Keratinocyte (primary cell): ENCODE data around the gene CADM2. TPM values are rescaled to one million over a fixed set of nuclear protein-coding genes. Genes with fewer than 3 reads are reported as not detected.

ENCODE experiments used
- DNase-seq: peaks from one replicate; pipeline ENCODE4 v3.0.0-alpha.2; 2011; ENCODE audit warnings: low read depth, missing footprints, low spot score
- FAIRE-seq: peaks from 2 replicates; lab custom pipeline; 2011; peaks lifted over from hg19 to GRCh38; lab: Jason Lieb, UNC
- H2AFZ ChIP-seq: 2 replicates; pipeline ENCODE4 v1.6.0; 2012; ENCODE audit warnings: low read length, control low read depth, inconsistent platforms; ENCODE audit not compliant: control insufficient read depth
- H3K27ac ChIP-seq: 2 replicates; pipeline ENCODE4 v1.5.1; 2011; ENCODE audit warnings: low read length; ENCODE audit not compliant: control insufficient read depth, insufficient read depth
- H3K27me3 ChIP-seq: 3 replicates; pipeline ENCODE4 v1.6.0; 2011; ENCODE audit warnings: low read length; ENCODE audit not compliant: control insufficient read depth, insufficient read depth; ENCODE audit errors: extremely low read depth
- H3K36me3 ChIP-seq, 2 experiments: 2 replicates in 1 of 2; 3 replicates in 1 of 2; pipeline ENCODE4 v1.5.1; 2011; ENCODE audit warnings: low read length in 2 of 2, mild to moderate bottlenecking in 1 of 2; ENCODE audit not compliant: control insufficient read depth in 2 of 2, insufficient read depth in 2 of 2; ENCODE audit errors: extremely low read depth in 1 of 2
- H3K4me1 ChIP-seq: 3 replicates; pipeline ENCODE4 v1.5.1; 2011; ENCODE audit warnings: low read length; ENCODE audit not compliant: control insufficient read depth, insufficient read depth; ENCODE audit errors: extremely low read depth
- H3K4me2 ChIP-seq: 3 replicates; pipeline ENCODE4 v1.6.0; 2011; ENCODE audit warnings: low read depth, low read length; ENCODE audit not compliant: control insufficient read depth, insufficient read depth; ENCODE audit errors: extremely low read depth
- H3K4me3 ChIP-seq, 3 experiments: fragments of 200-600 bp in 1 of 3; sonication (generic) in 1 of 3; 2 replicates in 2 of 3; 3 replicates in 1 of 3; pipeline ENCODE4 v1.5.1; 2011 to 2016; ENCODE audit warnings: low read length in 3 of 3, mild to moderate bottlenecking in 3 of 3, control low read depth in 2 of 3, inconsistent platforms in 1 of 3, low read depth in 1 of 3, mixed read lengths in 1 of 3, mixed run types in 1 of 3, moderate library complexity in 1 of 3; ENCODE audit not compliant: control insufficient read depth in 2 of 3, insufficient read depth in 2 of 3; ENCODE audit errors: extremely low read depth in 1 of 3
- H3K79me2 ChIP-seq: 2 replicates; pipeline ENCODE4 v1.6.0; 2012; ENCODE audit warnings: low read length; ENCODE audit not compliant: control insufficient read depth, insufficient read depth
- H3K9ac ChIP-seq: 3 replicates; pipeline ENCODE4 v1.6.0; 2011; ENCODE audit warnings: low read length; ENCODE audit not compliant: control insufficient read depth, insufficient read depth; ENCODE audit errors: extremely low read depth
- H3K9me1 ChIP-seq: 3 replicates; pipeline ENCODE4 v1.6.0; 2011; ENCODE audit warnings: low read length; ENCODE audit not compliant: control insufficient read depth, insufficient read depth; ENCODE audit errors: extremely low read depth
- H3K9me3 ChIP-seq: 2 replicates; pipeline ENCODE4 v1.5.1; 2012; ENCODE audit warnings: low read depth, low read length; ENCODE audit not compliant: control insufficient read depth
- H4K20me1 ChIP-seq: 3 replicates; pipeline ENCODE4 v1.6.0; 2011; ENCODE audit warnings: low read length; ENCODE audit not compliant: control insufficient read depth, insufficient read depth; ENCODE audit errors: extremely low read depth
- CTCF ChIP-seq, 3 experiments: IDR thresholded peaks in 1 of 3; conservative IDR thresholded peaks in 1 of 3; optimal IDR thresholded peaks in 1 of 3; 2 replicates in 2 of 3; 3 replicates in 1 of 3; pipeline versions ENCODE3 to v1.5.1; 2011; ENCODE audit warnings: low read length in 3 of 3, mild to moderate bottlenecking in 3 of 3, moderate library complexity in 2 of 3, control low read depth in 1 of 3, inconsistent platforms in 1 of 3; ENCODE audit not compliant: insufficient read depth in 2 of 3; ENCODE audit errors: extremely low read depth in 1 of 3
- EZH2 ChIP-seq: IDR thresholded peaks from one replicate; pipeline ENCODE4 v1.6.1; 2012; ENCODE audit warnings: inconsistent platforms, mild to moderate bottlenecking, low read length, moderate library complexity
- dilution Hi-C: fragments of 300-500 bp; cut with MboI; formaldehyde crosslinking; loops from one replicate; pipeline ENCODE4 v1.7.0; 2020; ENCODE audit warnings: low sequenced_read_pairs; ENCODE audit not compliant: extremely low pct_ligation_motif_present
- polyA plus RNA-seq, 5 experiments: library from polyadenylated mRNA; depleted of rRNA in 3 of 5; stranded (reverse) in 3 of 5; stranded (forward) in 1 of 5; unstranded in 1 of 5; fragments of >200 nt; gene quantifications; 1 replicate in 1 of 5; 2 replicates in 3 of 5; 3 replicates in 1 of 5; pipeline versions ENCODE4 v1.2.1 to v1.2.3, GENCODE V29; 2011 to 2012; ENCODE audit warnings: missing spikeins in 2 of 5, low read depth in 1 of 5, low replicate concordance in 1 of 5

Gene CADM2
- polyA plus RNA-seq, 1 donor (not counting 4 experiments of a cell fraction or from before 2014, with no cell fraction given): not detected

GRCh38 chr3:85370341-85370740 is 411.6 kb downstream of the CADM2 start:
- TF ChIP-seq CTCF (optimal IDR thresholded peaks at IDR 0.05 in 1 of 3, IDR thresholded peaks at IDR 0.05 in 1 of 3, conservative IDR thresholded peaks at IDR 0.05 in 1 of 3; ENCODE audit: extremely low read depth in 1 of 3, insufficient read depth in 2 of 3, low read length in 3 of 3): no peak
- no peak for TF ChIP-seq EZH2
- Histone ChIP-seq H4K20me1 (no peaks in the 10 kb centered on the region), H3K9me1 (no peaks in the 10 kb centered on the region), H3K9ac (no peak overlapping the region), H3K36me3 (no peaks in the 10 kb centered on the region), H3K79me2 (no peaks in the 10 kb centered on the region), H3K9me3 (no peaks in the 10 kb centered on the region), H3K4me3 (no peak overlapping the region), H3K4me2 (no peak overlapping the region), H3K27ac (no peak overlapping the region), H3K27me3 (no peaks in the 10 kb centered on the region), H3K4me1 (no peaks in the 10 kb centered on the region), H2AFZ (no peak overlapping the region)
- dilution Hi-C loops: no loop called here
- FAIRE-seq: no peak
- no peak for DNase-seq

GRCh38 chr3:85376131-85376530 is 417.3 kb downstream of the CADM2 start:
- Histone ChIP-seq H3K79me2 (no peaks in the 10 kb centered on the region), H3K9me3 (no peaks in the 10 kb centered on the region), H3K4me1 (no peaks in the 10 kb centered on the region), H3K4me2 (no peak overlapping the region), H3K27ac (no peak overlapping the region), H4K20me1 (no peaks in the 10 kb centered on the region), H3K4me3 (no peak overlapping the region), H2AFZ (no peak overlapping the region), H3K9ac (no peak overlapping the region), H3K9me1 (no peaks in the 10 kb centered on the region), H3K36me3 (no peaks in the 10 kb centered on the region), H3K27me3 (no peaks in the 10 kb centered on the region)
- TF ChIP-seq CTCF (optimal IDR thresholded peaks at IDR 0.05 in 1 of 3, IDR thresholded peaks at IDR 0.05 in 1 of 3, conservative IDR thresholded peaks at IDR 0.05 in 1 of 3; ENCODE audit: extremely low read depth in 1 of 3, insufficient read depth in 2 of 3, low read length in 3 of 3): no peak
- no peak for TF ChIP-seq EZH2
- no peak for FAIRE-seq
- DNase-seq: no peak
- dilution Hi-C loops: no loop called here
